Measurements from ENCODE around the gene MRPL48.

- no peak for TF ChIP-seq POLR2A (IDR thresholded peaks at IDR 0.05)
- no peak for TF ChIP-seq CTCF (IDR thresholded peaks at IDR 0.05)
Measured at GRCh38 chr11:73893041-73893440, 105.4 kb downstream of the MRPL48 start.
